HG02870 (cell line): Measurements from ENCODE around the gene RASL12.

ENCODE experiments used
- ATAC-seq: cut with Tn5 transposase; IDR thresholded peaks from one replicate; pipeline ENCODE4 v1.9.1; 2021; ENCODE audit warnings: mild to moderate bottlenecking, moderate library complexity; ENCODE audit not compliant: unreplicated experiment

The RASL12 gene

GRCh38 chr15:65092911-65093792 lies 25.4 kb upstream of the RASL12 start:
- no peak for ATAC-seq

- ATAC-seq, result no peak
Observed at GRCh38 chr15:65091946-65092770, 24.4 kb upstream of the RASL12 start.

- ATAC-seq, result no peak
Observed at GRCh38 chr15:65089206-65089824, 21.5 kb upstream of the RASL12 start.

- ATAC-seq, result no peak
Observed at GRCh38 chr15:65088643-65089021, 20.8 kb upstream of the RASL12 start.

GRCh38 chr15:65087873-65088642 lies 20.3 kb upstream of the RASL12 start:
- ATAC-seq, result no peak

GRCh38 chr15:65087411-65087810 lies 19.6 kb upstream of the RASL12 start:
- no peak for ATAC-seq

- ATAC-seq, result no peak
Observed at GRCh38 chr15:65086680-65087111, 18.9 kb upstream of the RASL12 start.

- no peak for ATAC-seq
Observed at GRCh38 chr15:65085990-65086679, 18.3 kb upstream of the RASL12 start.

- ATAC-seq, result no peak
Observed at GRCh38 chr15:65085207-65085753, 17.5 kb upstream of the RASL12 start.

- ATAC-seq, result no peak
Observed at GRCh38 chr15:65084500-65085206, 16.9 kb upstream of the RASL12 start.

- no peak for ATAC-seq
Observed at GRCh38 chr15:65083262-65083701, 15.5 kb upstream of the RASL12 start.

- ATAC-seq, result no peak
Observed at GRCh38 chr15:65082303-65082953, 14.6 kb upstream of the RASL12 start.

GRCh38 chr15:65081758-65082157 lies 14.0 kb upstream of the RASL12 start:
- ATAC-seq, result no peak

- ATAC-seq, result no peak
Observed at GRCh38 chr15:65081270-65081669, 13.5 kb upstream of the RASL12 start.

- ATAC-seq, result no peak
Observed at GRCh38 chr15:65079580-65079979, 11.8 kb upstream of the RASL12 start.

- ATAC-seq, result no peak
Observed at GRCh38 chr15:65077981-65078352, 10.2 kb upstream of the RASL12 start.

- no peak for ATAC-seq
Observed at GRCh38 chr15:65077291-65077980, 9.6 kb upstream of the RASL12 start.
